Stimulated activated CD4-positive, alpha-beta T cell treated with anti-CD3 and anti-CD28 coated beads, Interleukin-2, amount 100 ng/mL, for 4 hours (primary cell): ENCODE results near the gene CLEC1A.
A peak's percentile ranks its signal among the peaks of the same experiment; 100 is the strongest.

Experiments
- DNase-seq: peaks from one replicate; pipeline ENCODE4 v3.0.0-alpha.2; 2020; ENCODE audit warnings: low read depth

The CLEC1A gene, protein sequence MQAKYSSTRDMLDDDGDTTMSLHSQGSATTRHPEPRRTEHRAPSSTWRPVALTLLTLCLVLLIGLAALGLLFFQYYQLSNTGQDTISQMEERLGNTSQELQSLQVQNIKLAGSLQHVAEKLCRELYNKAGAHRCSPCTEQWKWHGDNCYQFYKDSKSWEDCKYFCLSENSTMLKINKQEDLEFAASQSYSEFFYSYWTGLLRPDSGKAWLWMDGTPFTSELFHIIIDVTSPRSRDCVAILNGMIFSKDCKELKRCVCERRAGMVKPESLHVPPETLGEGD

DNA sequence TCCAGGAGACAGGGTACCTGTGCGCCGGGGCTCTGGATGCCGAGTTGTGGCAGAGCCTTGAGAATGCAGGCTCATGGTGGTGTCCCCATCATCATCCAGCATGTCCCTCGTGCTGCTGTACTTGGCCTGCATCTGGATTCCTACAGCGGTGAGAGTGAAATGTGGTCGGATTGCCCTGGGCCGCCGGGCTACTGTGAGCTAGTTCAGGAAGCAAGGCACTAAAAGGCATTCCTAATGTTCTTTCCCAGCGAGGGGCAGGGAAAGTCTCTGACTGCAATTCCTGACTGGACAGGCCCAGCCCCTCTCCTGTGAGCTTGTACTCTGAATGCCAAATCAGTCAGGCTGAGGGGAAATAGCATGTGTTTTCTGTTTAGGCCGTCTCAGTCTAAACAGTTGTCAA, at the start of gene CLEC1A:
Gene CLEC1A, minus strand, starts transcription at position 195 of the 400 bp plus-strand sequence. Its CDS starts 63 bp downstream, at position 132.
- no peak for DNase-seq

DNA sequence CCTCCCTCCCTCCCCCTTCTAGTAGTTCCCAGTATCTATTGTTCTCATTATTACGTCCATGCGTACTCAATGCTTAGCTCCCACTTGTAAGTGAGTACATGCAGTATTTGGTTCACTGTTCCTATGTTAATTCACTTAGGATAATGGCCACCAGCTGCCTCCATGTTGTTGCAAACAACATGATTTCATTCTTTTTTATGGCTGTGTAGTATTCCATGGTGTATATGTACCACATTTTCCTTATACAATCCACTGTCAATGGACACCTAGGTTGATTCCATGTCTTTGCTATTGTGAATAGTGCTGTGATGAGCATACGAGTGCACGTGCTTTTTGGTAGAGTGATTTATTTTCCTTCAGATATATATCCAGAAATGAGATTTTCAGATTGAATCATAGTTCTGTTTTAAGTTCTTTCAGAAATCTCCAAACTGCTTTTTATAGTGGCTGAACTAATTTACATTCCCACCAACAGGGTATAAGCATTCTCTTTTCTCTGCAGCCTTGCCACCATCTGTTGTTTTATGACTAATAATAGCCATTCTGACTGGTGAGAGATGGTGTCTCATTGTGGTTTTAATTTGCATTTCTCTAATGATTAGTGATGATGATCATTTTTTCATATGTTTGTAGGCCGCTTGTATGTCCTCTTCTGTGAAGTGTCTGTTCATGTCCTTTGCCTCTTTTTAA, 49.1 kb upstream of the CLEC1A start:
- no peak for DNase-seq

DNA sequence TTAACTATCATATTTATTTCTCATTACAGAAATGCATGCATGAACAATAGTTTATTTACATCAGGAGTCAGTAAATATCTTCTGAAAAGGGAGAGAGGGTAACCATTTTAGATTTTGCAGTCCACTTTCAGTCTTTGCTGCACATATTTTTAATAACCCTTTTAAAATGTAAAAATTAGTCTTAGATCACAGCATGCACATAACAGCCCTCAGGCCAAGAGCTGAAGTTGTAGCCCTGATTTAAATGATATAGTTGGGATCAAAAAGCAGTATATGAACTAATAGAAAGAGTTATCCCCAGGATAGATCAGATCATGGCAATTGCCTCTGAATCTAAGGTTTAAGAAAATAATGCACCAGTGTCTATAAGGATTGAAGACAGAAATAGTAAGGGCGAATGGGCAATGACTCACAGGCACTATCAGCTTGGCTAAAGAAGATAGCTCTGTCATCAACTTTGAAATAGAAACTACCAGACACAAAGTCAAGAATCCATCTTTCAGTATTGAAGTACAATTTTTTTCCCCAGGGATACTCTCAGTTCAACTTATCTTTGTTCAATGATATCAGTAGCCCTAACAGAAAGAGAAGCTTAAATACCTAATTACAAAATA, 44.3 kb upstream of the CLEC1A start:
- no peak for DNase-seq

DNA sequence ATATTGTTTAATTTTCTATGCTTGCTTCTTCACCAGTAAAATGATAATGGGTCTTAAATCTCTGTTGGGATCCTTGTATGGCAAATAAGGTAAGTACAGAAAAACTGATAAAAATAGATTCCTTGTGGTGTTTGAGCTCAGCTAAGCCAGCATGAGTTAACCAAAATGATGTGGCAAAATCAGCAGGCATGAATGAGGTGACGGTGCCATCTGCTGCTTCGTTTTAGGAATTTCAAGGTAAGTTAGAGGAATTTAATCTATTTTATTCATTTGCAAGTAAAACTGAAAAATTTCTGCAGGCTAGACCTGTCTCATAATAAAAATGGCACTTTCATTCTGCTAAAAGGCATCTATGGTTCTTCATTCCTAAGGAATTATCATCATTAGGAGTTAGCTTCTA, 41.2 kb upstream of the CLEC1A start:
- DNase-seq = peak; percentile 7

DNA sequence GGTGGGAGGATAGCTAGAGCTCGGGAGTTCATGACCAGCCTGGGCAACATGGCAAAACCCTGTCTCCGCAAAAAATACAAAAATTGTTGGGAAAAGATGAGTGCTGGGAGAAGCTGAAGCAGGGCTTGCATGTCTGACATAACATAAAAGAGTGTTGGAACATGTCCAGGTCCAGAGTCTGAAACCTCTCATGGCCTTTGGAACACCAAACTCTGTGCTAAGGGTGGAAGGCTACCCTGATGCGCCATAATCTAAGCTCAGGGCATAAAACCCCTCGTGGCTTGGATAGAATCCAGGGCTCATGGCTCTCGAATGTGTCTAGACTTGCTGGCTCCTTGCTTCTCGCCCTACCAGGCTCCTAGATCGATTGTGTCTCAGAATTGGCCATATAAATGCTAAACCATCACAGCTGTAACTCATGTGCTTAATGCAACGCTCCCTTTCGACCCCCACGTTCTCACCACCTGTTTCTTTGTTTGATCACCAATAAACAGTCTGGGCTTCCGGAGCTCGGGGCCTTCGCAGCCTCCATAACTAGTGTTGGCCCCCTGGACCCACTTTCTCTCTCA, 37.9 kb upstream of the CLEC1A start:
- no peak for DNase-seq

DNA sequence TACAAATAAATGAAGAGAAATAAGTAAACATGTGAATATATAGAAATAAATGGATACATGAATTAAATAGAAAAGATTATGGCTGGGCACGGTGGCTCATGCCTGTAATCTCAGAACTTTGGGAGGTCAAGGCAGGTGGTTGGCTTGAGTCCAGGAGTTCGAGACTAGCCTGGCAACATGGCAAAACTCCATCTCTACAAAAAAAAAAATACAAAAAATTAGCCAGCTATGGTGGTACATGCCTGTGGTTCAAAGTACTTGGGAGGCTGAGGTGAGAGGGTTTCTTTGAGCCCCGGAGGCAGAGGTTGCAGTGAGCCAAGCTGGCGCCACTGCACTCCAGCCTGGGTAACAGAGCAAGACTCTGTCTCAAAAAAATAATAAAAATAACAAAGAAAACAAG, 36.3 kb upstream of the CLEC1A start:
- DNase-seq = no peak

DNA sequence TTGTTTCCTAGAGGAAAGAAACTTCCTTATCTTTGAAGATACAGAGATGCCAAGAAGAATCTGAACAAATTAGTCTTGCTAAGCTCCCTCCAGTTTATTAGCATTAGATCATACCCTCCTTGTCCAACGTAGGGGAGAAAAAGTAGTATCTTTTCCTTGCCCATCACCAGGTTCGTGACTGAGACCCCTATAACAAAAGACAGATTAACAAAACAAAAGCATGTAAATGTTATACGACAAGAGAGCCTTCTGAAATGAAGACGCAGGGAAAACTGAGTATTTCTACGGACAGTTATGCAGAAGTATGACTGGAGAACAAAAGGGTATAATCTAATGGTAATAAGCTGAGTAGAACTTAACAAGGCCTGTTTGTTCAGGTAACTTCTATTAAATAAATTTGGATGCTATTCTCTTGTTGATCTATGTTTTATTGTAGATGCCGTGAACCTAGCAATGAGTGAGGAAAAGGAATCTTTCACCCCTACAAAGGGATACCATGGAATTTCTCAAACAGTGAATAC, 34.1 kb upstream of the CLEC1A start:
- DNase-seq = no peak

DNA sequence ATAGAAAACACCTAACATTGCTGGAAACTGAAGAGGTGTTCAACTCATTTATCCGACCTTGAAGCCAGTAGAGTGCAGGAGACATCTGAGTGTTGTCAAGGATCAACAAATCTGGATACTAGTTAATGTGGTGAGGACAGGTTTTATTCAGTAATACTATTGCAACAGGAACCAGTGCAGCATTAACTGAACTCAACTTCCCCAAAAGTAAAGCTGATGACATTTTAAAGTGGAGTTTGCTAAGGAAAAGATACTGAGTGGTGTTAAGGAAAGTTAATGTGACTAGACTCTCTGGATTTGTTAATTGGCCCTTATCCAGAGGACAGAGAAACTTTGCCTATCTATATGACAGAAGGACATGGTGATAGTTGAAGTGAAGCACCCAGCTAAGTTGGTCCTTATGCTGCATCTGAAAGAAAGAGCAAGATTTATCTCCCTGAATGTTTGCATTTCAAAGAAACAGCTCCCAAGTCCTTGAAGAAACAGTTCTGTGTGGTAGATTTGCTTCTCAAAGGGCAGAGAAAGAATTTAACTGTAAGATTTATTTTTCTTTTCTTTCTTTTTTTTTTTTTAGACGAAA, 32.4 kb upstream of the CLEC1A start:
- DNase-seq = no peak

DNA sequence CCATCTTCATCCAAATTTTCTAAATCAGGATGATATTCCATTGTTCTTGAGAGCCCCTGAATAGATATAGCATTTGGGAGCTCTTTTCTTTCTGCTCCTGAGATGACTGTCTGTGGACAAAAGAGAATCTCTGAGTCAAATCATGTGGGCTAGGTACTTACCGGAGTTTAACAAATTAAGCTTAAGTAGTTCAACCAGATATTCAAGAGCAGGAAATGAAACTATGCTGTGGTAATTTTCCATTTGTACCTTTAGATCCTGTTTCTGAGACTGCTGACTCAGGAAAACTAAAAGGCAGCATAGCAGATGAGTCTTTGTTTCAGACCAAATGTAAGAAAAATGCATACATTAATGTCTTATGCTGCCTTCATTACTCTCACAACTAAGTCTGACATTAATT, 31.3 kb upstream of the CLEC1A start, which contains the start of gene CLEC7A:
Gene CLEC7A, minus strand, starts transcription at position 158 of the 400 bp plus-strand sequence. Its CDS starts 117 bp downstream, at position 41.
- DNase-seq = no peak

DNA sequence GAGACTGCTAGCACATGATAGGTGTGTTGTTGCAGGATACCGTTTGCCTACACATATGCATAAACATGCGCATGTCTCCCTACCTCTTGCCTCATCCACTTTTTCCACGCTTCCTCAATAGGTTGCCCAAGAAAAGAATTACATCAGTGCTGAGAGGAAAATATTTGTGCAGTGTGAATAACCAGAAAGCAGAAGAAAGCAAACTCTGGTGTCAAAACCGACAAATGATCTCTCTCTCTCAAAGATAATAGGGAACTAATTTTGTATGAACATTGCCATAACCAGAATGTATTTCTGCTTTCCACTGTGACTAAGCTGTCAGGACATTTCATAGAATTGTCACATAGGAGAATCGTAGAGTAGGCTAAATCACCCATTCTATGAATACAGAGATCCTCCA, 29.9 kb upstream of the CLEC1A start:
- DNase-seq = no peak

DNA sequence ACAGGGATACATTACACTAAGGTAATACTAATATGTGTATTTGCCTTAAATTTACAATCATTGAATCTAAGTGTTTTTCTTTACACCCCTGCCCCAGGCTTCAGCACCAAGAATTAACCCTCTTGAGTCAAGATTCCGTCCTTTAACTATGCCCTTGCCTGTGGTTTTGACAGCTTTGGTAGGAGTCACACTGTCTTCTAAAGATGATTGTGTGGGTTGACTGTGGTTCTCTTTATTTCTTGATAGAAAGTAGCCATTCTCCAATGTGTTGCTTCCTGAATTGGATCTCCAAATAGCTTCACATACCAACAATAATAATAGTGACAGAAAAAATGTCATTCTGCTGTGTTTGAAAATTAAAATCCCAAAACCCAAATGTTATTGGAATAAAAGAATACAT, 27.6 kb upstream of the CLEC1A start:
- DNase-seq = no peak

DNA sequence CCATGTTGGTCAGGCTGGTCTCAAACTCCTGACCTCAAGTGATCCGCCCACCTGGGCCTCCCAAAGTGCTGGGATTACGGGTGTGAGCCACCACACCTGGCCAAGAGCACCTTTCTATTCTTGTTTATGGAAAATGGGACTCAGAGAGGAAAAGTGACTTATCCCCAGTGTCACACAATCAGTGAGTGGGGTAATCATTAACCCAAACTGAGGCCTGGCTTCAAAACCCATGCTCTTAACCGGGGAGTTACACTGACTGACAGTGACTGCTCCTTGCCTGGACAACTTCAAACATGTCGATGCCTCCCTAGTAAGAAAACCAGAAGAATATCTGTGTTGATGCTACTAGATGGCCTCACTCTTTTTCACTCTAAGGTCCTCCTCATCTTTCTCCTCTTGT, 23.9 kb upstream of the CLEC1A start:
- no peak for DNase-seq

DNA sequence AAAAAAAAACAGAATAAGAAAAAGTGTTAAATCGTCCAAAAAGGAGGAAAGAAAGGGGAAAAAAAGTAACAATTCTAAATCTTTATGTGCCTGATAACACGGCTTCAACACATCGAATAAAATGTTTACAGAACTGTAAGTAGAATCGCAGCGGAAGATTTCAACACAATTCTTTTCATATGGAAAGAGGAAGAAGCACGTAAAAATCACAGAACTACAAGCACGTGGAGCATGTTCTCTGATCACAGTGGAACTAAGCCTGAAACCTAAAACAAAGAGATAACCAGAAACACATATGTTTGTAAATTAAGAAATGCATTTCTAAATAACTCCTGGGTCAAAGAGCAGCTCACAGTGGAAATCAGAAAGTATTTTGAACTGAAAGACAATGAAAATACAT, 22.5 kb upstream of the CLEC1A start:
- DNase-seq = no peak

DNA sequence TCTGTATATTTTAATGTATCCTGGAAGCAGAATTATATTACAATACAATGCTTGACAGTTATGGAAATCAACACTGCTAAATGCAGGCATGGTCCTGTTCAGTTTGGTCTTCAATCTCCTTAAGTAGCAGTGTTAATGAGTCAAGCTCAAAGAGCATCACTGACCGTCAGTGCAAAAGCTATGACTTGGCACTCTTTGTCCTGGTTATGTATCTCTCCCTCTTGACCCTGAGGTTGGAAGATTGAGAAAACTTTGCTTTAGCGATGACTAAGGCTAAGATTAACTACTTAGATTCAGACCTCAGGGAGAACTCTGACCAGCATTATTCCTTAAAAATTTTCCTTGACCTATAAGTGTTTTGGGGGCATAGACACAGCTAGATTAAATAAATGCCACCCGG, 20.3 kb upstream of the CLEC1A start:
- DNase-seq = no peak

DNA sequence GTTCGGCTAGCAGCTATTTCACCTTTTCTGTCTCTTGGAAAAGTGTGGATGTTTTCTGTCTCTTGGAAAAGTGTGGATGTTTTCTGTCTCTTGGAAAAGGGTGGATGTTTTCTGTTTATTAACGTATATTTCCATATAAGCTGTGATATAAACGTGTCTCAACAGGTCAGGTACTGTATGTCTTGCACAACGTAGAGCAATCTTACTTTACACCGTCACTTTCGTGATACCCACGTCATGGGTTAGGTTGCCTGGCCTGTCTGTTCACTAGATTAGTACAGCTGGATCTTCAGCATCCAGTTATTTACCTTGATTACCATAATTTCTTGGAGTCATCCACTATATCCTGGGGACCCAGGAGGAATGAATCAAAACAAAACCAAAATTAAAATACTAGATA, 17.1 kb upstream of the CLEC1A start:
- DNase-seq = no peak

DNA sequence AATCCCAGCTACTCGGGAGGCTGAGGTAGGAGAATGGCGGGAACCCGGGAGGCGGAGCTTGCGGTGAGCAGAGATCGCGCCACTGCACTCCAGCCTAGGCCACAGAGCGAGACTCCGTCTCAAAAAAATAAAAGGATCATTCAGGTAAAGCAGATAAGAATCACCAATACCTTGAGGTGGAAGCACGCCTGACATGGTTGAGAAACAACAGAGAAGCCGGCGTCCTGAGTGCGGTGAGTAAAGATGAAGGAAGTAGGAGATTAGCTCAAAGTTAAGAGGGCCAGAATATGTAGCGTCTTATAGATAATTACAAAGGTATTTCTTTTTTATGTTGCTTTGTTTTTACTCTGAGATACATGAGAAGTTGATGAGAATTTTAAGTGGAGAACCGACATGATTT, 16.5 kb upstream of the CLEC1A start:
- DNase-seq = no peak

DNA sequence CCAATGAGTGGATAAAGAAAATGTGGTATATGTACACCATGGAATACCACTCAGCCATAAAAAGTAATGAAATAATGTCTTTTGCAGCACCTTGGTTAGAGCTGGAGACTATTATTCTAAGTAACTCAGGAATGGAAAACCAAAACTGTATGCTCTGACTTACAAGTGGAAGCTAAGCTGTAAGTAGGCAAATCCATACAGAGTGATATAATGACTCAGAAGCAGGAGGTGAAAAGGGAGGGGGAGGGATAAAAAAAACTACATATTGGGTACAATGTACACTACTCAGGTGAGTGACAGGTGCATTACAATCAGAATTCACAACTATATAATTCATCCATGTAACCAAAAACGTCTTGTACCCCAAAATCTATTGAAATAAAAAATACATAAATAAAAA, 15.1 kb upstream of the CLEC1A start:
- no peak for DNase-seq

DNA sequence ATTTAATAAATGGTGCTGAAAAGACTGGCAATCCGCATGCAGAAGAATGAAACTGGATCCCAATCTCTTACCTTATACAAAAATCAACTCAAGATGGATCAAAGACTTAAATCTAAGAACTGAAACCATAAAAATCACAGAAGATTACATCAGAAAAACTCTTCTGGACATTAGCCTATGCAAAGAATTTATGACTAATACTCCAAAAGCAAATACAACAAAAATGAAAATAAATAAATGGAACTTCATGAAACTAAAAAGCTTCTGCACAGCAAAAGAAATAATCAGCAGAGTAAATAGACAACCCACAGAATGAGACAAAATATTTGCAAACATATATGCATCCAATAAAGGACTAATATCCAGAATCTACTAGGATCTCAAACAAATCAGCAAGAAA, 14.3 kb upstream of the CLEC1A start:
- DNase-seq = no peak

DNA sequence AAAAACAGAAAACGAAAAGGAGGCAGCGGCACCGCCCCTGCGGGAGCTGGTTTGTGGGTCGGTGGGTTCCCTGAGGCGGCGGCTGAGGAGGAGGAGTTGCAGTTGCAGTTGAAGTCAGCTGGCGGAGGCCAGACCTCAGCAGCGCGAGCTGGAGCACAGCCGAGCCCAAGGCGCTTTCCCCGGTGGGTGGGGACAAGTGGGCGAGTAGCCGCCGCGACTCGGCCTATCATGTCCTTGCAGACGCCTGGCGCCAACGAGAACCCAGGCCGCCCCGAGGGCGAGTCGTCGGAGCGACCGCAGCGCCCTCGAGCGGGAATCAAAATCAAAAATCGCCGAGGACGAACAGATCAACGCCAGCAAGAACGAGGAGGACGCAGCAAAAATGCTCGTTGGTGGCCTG, 12.7 kb upstream of the CLEC1A start:
- DNase-seq = no peak

DNA sequence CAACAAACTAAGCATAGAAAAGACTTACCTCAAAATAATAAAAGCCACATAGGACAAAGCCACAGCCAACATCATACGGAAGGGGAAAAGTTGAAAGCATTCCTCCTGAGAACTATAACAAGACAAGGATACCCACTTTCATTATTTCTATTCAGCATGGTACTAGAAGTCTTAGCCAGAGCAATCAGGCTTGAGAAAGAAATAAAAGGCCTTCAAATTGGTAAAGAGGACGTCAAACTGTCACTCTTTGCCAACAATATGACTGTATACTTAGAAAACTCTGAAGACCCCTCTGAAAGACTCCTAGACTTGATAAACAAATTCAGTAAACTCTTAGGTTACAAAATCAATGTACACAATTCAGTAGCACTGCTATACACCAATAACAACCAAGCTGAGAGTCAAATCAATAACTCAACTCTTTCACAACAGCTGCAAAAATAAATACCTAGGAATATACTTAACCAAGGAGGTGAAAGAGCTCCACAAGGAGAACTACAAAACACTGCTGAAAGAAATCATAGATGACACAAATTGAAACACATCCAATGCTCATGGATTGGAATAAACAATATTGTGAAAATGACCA, 11.6 kb upstream of the CLEC1A start:
- no peak for DNase-seq

DNA sequence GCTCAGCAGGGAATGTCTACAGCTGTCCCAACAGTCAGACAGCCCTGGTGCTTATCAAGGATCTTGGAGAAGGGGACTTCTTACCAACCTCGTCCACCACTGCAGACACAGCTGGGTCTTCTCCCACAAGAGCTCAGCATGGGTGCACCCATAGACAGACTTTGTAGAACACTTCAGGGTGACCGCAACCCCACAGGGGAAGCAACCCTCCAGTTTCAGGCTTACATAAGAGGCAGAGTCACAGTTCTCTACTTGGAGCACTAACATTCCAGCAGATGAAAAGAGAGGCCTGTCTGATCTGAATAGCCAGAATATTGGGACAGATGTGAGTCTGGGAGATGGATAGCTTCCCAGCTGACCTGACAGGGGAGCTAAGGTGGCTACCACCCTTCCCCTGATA, 3.5 kb upstream of the CLEC1A start:
- no peak for DNase-seq

DNA sequence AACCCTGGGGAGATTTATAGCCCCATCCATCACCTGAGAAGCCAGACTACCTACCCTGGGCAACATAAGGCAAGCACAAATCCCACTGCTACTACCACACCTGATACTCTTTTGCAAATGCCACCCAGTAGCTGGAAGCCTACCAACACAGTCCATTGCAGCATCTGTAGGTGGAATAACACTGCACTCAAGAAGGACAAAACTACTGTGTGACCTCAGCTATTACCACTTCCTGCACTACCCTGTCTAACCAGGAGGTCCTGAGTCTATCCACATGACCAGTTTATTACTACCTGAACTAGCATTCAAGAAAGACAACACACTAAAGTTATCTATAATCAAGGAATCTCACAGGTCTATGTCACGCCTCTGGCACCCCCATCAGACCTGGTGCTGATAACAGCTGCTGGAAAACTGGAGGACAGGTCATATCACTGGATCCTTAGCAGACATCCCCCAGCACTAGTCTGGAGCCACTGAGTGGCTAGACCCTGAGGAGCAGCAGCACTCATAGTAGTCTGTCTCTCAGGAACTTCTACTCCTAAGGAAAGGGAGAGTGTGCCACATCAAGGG, 2.9 kb upstream of the CLEC1A start:
- DNase-seq = no peak
